Mucosa of rectum (tissue), 2 donors: ENCODE measurements around the gene LONRF2.

Experiments used
- H3K27ac ChIP-seq, 2 donors: one replicate each; pipeline ENCODE4 v1.7.0; 2013; ENCODE audit warnings: inconsistent platforms in 2 of 2, low read depth in 2 of 2, low read length in 2 of 2
- H3K27me3 ChIP-seq, 2 donors: one replicate each; pipeline ENCODE4 v1.7.0; 2013; ENCODE audit warnings: low read length in 2 of 2; ENCODE audit not compliant: control insufficient read depth in 2 of 2, insufficient read depth in 2 of 2
- H3K36me3 ChIP-seq, 2 donors: one replicate each; pipeline ENCODE4 v1.7.0; 2013; ENCODE audit warnings: low read length in 2 of 2; ENCODE audit not compliant: control insufficient read depth in 2 of 2, insufficient read depth in 2 of 2
- H3K4me1 ChIP-seq, 2 donors: one replicate each; pipeline ENCODE4 v1.7.0; 2013; ENCODE audit warnings: low read length in 2 of 2, mild to moderate bottlenecking in 1 of 2; ENCODE audit not compliant: control insufficient read depth in 2 of 2, insufficient read depth in 2 of 2
- H3K4me3 ChIP-seq, 2 donors: one replicate each; pipeline ENCODE4 v1.7.0; 2013; ENCODE audit warnings: low read length in 2 of 2
- H3K9ac ChIP-seq, 2 donors: one replicate each; pipeline ENCODE4 v1.7.0; 2013; ENCODE audit warnings: low read length in 2 of 2, low read depth in 1 of 2, mild to moderate bottlenecking in 1 of 2
- H3K9me3 ChIP-seq, 2 donors: one replicate each; pipeline ENCODE4 v1.7.0; 2013; ENCODE audit warnings: low read length in 2 of 2; ENCODE audit not compliant: control insufficient read depth in 2 of 2
- donor health status: healthy.
- donor health status: Normal muscosa, but diverticular disease.

The LONRF2 gene

DNA sequence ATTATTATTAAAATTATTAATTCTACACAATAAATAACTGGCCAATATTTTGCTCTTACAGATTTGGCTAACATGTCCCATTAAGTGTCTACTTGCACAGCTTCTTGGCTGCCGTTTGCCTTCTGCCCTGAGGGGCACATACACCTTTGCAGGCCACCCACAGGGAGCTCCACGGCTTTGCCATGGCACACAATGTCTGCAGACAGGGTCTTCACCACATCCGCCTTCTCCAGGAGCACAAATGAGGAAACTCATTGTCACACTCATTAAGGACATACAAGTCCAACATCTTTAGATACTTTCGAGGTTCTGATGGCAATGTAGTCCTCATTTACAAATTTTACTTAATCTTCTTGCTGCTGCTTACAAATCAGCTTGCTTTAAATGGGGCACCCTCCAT lies 45.6 kb downstream of the LONRF2 start:
- Histone ChIP-seq H3K27me3 (no peaks in the 10 kb centered on the region), H3K4me1 (no peaks in the 10 kb centered on the region), H3K9me3 (no peaks in the 10 kb centered on the region), H3K9ac (no peak overlapping the region), H3K36me3 (no peaks in the 10 kb centered on the region), H3K27ac (no peak overlapping the region), H3K4me3 (no peak overlapping the region)

DNA sequence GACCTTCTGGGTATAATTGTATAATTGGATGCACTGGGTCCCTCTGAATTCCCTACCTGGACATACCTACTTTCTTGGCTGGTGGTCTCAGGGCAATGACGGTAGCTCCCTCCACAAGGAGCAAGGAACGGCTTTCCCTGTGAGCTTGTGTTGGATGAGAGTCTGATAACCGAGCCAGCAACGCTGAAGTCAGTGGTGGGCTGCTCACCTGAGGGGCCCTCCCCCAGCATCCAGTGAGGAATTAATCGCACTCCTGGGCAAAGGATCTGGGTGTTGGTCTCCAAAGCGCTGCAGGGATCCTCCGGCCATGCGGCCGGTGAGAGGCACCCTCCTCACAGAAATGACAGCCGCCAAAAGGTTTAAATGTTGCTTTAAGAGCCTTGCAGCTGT lies 47.1 kb downstream of the LONRF2 start:
- Histone ChIP-seq H3K27me3 (no peaks in the 10 kb centered on the region), H3K9me3 (no peaks in the 10 kb centered on the region), H3K27ac (no peak overlapping the region), H3K9ac (no peak overlapping the region), H3K4me1 (no peaks in the 10 kb centered on the region), H3K4me3 (no peak overlapping the region), H3K36me3 (no peaks in the 10 kb centered on the region)

DNA sequence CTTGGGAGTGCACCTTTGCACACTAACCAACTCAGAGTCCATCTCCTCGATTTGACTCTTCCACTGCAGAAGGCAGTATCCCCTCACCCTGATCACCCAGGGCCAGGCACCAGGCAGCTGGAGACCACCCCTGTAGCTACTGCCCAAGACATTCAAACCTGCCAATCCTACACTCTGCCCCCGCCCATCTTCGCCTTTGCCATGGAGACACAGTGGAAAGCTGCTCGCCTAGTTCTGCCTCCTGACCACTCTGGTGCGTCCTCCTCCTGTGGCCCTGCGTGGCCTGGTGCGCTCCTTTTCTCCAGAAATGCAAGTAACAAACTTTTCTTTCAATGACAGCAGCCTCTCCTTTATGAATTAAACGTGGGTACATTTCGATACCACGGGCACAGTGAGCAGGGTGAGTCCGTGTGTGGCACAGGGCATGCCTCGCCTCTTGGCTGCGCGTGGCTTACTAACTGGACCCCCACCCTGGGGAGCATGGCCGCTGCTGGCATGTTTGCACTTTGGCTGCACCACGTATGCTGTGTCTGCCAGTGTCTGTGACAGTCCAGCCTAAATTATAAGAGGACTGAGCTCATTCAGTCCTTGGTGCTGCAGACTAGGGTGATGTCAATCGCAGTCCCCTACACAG lies 47.6 kb downstream of the LONRF2 start:
- no peaks in the 10 kb centered on the region for H3K36me3 ChIP-seq
- H3K4me1 ChIP-seq = no peaks in the 10 kb centered on the region
- H3K27me3 ChIP-seq = no peaks in the 10 kb centered on the region
- H3K9ac ChIP-seq = no peak overlapping the region
- H3K27ac ChIP-seq = no peak overlapping the region
- no peak overlapping the region for H3K4me3 ChIP-seq
- H3K9me3 ChIP-seq = no peaks in the 10 kb centered on the region

DNA sequence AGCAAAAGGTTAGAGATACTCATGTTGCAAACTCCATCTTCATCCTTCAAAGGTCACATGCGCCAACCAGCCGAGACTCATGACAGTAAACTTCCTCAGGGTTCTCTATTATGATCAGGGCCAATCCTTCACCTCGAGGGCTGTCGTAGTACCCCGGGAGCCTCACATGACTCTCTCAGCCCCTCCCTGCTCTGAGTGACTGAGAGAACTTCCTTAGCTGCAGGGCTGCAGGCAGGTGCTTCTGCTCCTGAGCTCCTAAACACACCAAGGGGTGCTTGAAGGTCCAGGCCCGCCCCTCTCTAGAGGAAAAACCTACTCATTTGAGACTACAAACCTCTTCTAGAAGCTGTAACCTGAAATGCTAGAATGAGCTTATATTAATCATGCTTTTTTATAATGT lies 48.2 kb downstream of the LONRF2 start:
- Histone ChIP-seq H3K27me3 (no peaks in the 10 kb centered on the region), H3K36me3 (no peaks in the 10 kb centered on the region), H3K9ac (no peak overlapping the region), H3K9me3 (no peaks in the 10 kb centered on the region), H3K4me3 (no peak overlapping the region), H3K27ac (no peak overlapping the region), H3K4me1 (no peaks in the 10 kb centered on the region)

DNA sequence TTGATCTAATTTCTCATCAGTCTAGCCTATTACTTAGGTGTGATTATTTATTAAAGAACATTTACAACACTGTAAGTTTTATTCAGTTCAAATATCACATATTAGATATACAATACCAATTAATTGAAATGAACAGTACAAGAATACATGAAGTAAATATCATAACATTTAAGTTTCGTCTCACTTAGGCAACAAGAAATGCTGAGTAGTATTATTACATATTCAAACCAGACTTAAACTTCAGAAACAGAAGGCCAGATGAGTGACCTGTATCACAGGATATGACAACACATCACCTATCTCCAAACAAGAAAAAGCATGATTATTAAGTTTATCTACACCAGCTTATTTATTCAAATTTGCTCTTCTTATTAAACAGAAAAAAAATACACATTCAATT lies 48.9 kb downstream of the LONRF2 start:
- H3K9ac ChIP-seq = no peak overlapping the region
- H3K36me3 ChIP-seq = no peaks in the 10 kb centered on the region
- H3K27me3 ChIP-seq = no peaks in the 10 kb centered on the region
- no peak overlapping the region for H3K4me3 ChIP-seq
- H3K9me3 ChIP-seq = no peaks in the 10 kb centered on the region
- H3K27ac ChIP-seq = no peak overlapping the region
- no peaks in the 10 kb centered on the region for H3K4me1 ChIP-seq

DNA sequence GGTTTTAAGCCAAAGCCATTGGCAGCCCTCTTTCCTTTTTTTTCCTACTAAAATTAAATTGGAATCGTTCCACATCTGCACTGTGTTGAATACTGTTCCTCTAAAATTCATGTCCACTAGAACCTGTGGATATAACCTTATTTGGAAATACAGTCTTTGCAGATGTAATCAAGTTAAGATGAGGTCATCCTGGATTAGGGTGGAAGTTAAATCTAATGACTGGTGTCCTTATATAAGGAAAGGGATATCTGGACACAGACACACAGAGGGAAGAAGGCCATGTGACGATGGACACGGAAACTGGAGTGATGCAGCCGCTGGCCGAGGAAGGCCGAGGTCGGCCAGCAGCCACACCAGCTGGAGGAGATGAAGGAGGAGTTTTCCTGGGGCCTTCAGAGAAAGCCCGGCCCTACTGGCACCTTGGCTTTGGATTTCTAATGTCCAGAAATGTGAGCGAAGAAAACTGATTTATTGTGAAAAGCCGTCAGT lies 49.4 kb downstream of the LONRF2 start:
- H3K27me3 ChIP-seq = no peaks in the 10 kb centered on the region
- H3K27ac ChIP-seq = no peak overlapping the region
- H3K36me3 ChIP-seq = no peaks in the 10 kb centered on the region
- no peaks in the 10 kb centered on the region for H3K9me3 ChIP-seq
- H3K4me3 ChIP-seq = no peak overlapping the region
- no peaks in the 10 kb centered on the region for H3K4me1 ChIP-seq
- H3K9ac ChIP-seq = no peak overlapping the region

DNA sequence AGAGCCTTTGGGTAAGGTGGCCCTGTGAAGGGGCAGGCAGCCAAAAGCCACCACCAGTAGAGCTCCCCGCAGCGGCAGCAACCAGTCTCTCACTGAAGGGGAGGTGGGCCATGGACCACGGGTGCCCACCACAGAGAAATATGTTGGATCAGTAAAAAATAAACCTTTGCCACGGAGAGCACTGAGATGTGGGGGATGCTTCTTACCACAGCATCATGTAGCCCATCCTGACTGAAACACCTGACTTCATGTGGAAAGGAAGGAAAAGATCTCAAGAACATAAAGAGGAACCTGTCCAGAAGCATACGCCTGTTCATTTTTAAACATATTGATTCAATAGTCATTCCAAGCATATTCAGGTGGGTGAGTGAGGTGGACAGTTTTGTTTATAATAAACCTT lies 51.1 kb downstream of the LONRF2 start:
- H3K36me3 ChIP-seq = no peaks in the 10 kb centered on the region
- H3K9me3 ChIP-seq = no peaks in the 10 kb centered on the region
- no peaks in the 10 kb centered on the region for H3K4me1 ChIP-seq
- H3K4me3 ChIP-seq = no peak overlapping the region
- H3K9ac ChIP-seq = no peak overlapping the region
- no peak overlapping the region for H3K27ac ChIP-seq
- H3K27me3 ChIP-seq = no peaks in the 10 kb centered on the region

DNA sequence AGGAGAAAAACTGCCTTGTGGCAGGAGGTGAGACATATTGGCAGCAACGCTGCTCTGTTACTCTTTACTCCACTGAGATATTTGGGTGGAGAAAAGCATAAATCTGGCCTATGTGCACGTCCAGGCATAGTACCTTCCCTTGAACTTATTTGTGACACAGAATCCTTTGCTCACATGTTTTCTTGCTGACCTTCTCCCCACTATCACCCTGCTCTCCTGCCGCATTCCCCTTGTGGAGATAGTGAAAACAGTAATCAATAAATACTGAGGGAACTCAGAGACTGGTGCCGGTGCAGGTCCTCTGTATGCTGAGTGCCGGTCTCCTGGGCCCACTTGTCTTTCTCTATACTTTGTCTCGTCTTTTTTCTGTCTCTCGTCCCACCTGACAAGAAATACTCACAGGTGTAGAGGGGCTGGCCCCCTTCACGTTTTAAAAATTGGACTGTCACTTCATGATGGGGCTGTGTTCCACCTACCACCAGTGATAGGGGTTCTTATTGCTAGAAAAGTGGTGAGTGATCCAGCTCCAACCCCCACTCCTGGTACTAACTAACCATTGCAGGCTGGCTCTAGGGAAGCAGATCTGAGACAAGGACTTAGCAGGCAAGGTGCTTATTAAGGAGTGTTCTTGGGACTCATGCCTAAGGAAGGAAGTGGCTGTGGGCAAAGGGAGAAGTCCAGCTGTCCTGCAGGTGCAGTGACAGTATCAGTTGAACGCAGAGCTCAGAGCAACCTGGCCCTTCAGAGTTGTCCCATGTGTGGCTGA lies 51.7 kb downstream of the LONRF2 start:
- Histone ChIP-seq H3K9me3 (no peaks in the 10 kb centered on the region), H3K4me3 (no peak overlapping the region), H3K27me3 (no peaks in the 10 kb centered on the region), H3K9ac (no peak overlapping the region), H3K27ac (no peak overlapping the region), H3K4me1 (no peaks in the 10 kb centered on the region), H3K36me3 (no peaks in the 10 kb centered on the region)

DNA sequence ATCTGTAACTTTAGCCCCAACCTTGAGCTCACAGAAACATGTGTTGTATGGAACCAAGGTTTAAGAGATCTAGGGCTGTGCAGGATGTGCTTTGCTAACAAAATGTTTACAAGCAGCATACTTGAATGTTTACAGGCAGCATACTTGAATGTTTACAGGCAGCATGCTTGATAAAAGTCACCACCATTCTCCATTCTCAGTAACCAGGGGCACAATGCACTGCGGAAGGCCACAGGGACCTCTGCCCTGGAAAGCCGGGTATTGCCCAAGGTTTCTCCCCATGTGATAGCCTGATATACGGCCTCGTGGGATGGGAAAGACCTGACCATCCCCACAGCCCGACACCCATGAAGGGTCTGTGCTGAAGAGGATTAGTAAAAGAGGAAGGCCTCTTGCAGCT lies 52.4 kb downstream of the LONRF2 start:
- Histone ChIP-seq H3K36me3 (no peaks in the 10 kb centered on the region), H3K27me3 (no peaks in the 10 kb centered on the region), H3K9me3 (no peaks in the 10 kb centered on the region), H3K27ac (no peak overlapping the region), H3K9ac (no peak overlapping the region), H3K4me1 (no peaks in the 10 kb centered on the region), H3K4me3 (no peak overlapping the region)

DNA sequence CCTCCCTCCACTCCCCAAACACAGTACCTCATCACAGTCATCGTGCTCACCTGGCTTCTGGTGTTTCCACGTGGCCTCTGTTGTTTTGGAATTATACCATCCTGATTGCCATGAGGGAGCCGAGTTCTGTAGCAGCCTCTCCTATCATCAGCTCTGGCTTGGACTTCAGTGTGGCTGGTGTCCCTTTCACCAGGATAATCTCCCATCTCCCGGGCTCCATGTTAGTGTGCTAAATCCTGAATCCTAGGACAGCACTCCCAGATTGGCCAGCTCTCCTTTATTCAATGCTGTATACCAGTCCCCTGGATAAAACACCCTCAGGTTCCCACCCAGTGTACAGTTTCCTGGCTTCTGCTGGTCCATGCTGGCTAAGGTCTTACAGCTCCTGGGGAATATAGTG lies 53.3 kb downstream of the LONRF2 start:
- Histone ChIP-seq H3K9me3 (no peaks in the 10 kb centered on the region), H3K9ac (no peak overlapping the region), H3K27me3 (no peaks in the 10 kb centered on the region), H3K27ac (no peak overlapping the region), H3K36me3 (no peaks in the 10 kb centered on the region), H3K4me1 (no peaks in the 10 kb centered on the region), H3K4me3 (no peak overlapping the region)
